ENCODE measurements around the gene KLK12.

KLK12 gene

GRCh38 chr19:51044327-51044726, 9.5 kb upstream of the KLK12 start:
- DNase-seq, result no peak

GRCh38 chr19:51043497-51043896, 8.7 kb upstream of the KLK12 start:
- no peak for DNase-seq

- DNase-seq, result no peak
Observed at GRCh38 chr19:51040151-51040550, 5.3 kb upstream of the KLK12 start.

- DNase-seq, result no peak
Observed at GRCh38 chr19:51036519-51036918, 1.7 kb upstream of the KLK12 start.

GRCh38 chr19:51031880-51032225, 2.9 kb downstream of the KLK12 start:
- no peak for DNase-seq

GRCh38 chr19:51031220-51031879, 3.5 kb downstream of the KLK12 start:
- no peak for DNase-seq

GRCh38 chr19:51030631-51031030, 4.2 kb downstream of the KLK12 start:
- no peak for DNase-seq

- no peak for DNase-seq
Observed at GRCh38 chr19:51029718-51030117, 5.1 kb downstream of the KLK12 start.

- DNase-seq, result no peak
Observed at GRCh38 chr19:51027873-51028272, 6.9 kb downstream of the KLK12 start.

- DNase-seq, result no peak
Observed at GRCh38 chr19:51027126-51027806, 7.5 kb downstream of the KLK12 start.

GRCh38 chr19:51026554-51026831, 8.3 kb downstream of the KLK12 start, which contains the start of gene KLK11:
TSS of gene KLK11 (minus strand) at chr19:51026616. CDS start at chr19:51025631, 985 bp downstream.
- no peak for DNase-seq

GRCh38 chr19:51025809-51026553, 8.8 kb downstream of the KLK12 start:
- DNase-seq, result no peak

GRCh38 chr19:51025401-51025800, 9.4 kb downstream of the KLK12 start:
- no peak for DNase-seq

- DNase-seq, result no peak
Observed at GRCh38 chr19:51024924-51025323, 9.9 kb downstream of the KLK12 start.

- DNase-seq, result no peak
Observed at GRCh38 chr19:51023946-51024345, 10.9 kb downstream of the KLK12 start.

- DNase-seq, result no peak
Observed at GRCh38 chr19:51022526-51022925, 12.3 kb downstream of the KLK12 start.

GRCh38 chr19:51020988-51021651, 13.7 kb downstream of the KLK12 start:
- DNase-seq, result no peak

GRCh38 chr19:51019544-51019925, 15.3 kb downstream of the KLK12 start, which contains the start of gene KLK10:
TSS of gene KLK10 (minus strand) at chr19:51019709. CDS start at chr19:51019130, 579 bp downstream.
- DNase-seq, result no peak

- DNase-seq, result no peak
Observed at GRCh38 chr19:51018745-51019543, 15.9 kb downstream of the KLK12 start.

GRCh38 chr19:51016798-51017683, 17.8 kb downstream of the KLK12 start:
- DNase-seq, result no peak

GRCh38 chr19:51015691-51016267, 19.0 kb downstream of the KLK12 start:
- DNase-seq, result no peak

All from GOT3 (cell line).